DOHH2 (cell line): ENCODE results near the gene SPATA31D4.
"Not testable (repeated sequence)": the region's sequence is repeated elsewhere in the genome, so short reads cannot be mapped to it uniquely, and the experiment has no call there.

Experiments used
- EZH2phosphoT487 ChIP-seq: fragments of 200-600 bp; sonication (generic); IDR thresholded peaks from 2 replicates; pipeline ENCODE4 v1.6.1; 2017; ENCODE audit warnings: borderline replicate concordance, mild to moderate bottlenecking, antibody characterized with exemption, low read length, moderate library complexity, mixed read lengths
- TF ChIP-seq, protein P1 (sequence below): fragments of 200-600 bp; sonication (generic); IDR thresholded peaks from one replicate; pipeline ENCODE4 v1.5.1; 2014; ENCODE audit warnings: antibody characterized with exemption, mild to moderate bottlenecking, low read depth, low read length; ENCODE audit not compliant: poor library complexity, severe bottlenecking

DNA sequence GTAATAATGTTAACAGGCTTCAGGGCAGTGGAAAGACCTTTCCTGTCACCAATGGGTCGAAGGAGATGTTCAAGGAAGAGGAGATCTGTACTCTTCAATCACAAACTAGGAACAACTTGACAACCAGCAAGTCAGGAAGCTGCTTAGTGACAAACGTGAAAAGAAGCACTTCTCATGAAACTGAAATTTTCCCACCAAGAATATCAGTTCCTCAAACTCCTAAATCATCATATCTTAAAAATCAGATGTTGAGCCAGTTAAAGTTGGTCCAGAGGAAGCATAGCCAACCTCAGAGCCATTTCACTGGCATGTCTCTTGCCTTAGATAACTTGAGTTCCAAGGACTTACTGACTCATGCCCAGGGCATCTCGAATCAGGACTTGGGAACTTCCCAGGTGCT lies 9.7 kb upstream of the SPATA31D4 start:
- TF ChIP-seq, protein P1, sequence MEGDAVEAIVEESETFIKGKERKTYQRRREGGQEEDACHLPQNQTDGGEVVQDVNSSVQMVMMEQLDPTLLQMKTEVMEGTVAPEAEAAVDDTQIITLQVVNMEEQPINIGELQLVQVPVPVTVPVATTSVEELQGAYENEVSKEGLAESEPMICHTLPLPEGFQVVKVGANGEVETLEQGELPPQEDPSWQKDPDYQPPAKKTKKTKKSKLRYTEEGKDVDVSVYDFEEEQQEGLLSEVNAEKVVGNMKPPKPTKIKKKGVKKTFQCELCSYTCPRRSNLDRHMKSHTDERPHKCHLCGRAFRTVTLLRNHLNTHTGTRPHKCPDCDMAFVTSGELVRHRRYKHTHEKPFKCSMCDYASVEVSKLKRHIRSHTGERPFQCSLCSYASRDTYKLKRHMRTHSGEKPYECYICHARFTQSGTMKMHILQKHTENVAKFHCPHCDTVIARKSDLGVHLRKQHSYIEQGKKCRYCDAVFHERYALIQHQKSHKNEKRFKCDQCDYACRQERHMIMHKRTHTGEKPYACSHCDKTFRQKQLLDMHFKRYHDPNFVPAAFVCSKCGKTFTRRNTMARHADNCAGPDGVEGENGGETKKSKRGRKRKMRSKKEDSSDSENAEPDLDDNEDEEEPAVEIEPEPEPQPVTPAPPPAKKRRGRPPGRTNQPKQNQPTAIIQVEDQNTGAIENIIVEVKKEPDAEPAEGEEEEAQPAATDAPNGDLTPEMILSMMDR: not testable (repeated sequence)
- not testable (repeated sequence) for TF ChIP-seq EZH2phosphoT487
